Transverse colon (tissue), 3 donors: ENCODE measurements around the gene DPYSL5.

Experiments used
- CTCF ChIP-seq, 5 experiments: fragments of 200-600 bp in 3 of 5; fragments of 450-650 bp in 2 of 5; sonication (generic) in 3 of 5; IDR thresholded peaks; 1 replicate in 2 of 5; 2 replicates in 3 of 5; pipeline ENCODE4 v1.5.1; 2016 to 2017; ENCODE audit warnings: antibody characterized with exemption in 5 of 5, inconsistent platforms in 3 of 5, mild to moderate bottlenecking in 2 of 5, moderate library complexity in 1 of 5
- POLR2A ChIP-seq: fragments of 450-650 bp; IDR thresholded peaks from one replicate; pipeline ENCODE4 v1.6.1; 2016; ENCODE audit warnings: antibody characterized with exemption, mild to moderate bottlenecking, moderate library complexity

GRCh38 chr2:26860211-26860850 lies 12.4 kb downstream of the DPYSL5 start:
- TF ChIP-seq POLR2A: no peak
- TF ChIP-seq CTCF (IDR thresholded peaks at IDR 0.05): no peak
